K562 (cell line): ENCODE measurements around the gene LMAN2L. TPM values are rescaled to one million over a fixed set of nuclear protein-coding genes. Genes with fewer than 3 reads are reported as not detected.

Experiments used
- HNRNPL ChIP-seq: fragments of 200-400 bp; formaldehyde crosslinking; IDR thresholded peaks from 2 replicates; pipeline ENCODE4 v1.6.1; 2017; ENCODE audit warnings: low read depth, mild to moderate bottlenecking, low read length
- L3MBTL2 ChIP-seq: fragments of 450-650 bp; IDR thresholded peaks from 2 replicates; pipeline ENCODE4 v1.6.1; 2016; ENCODE audit warnings: mild to moderate bottlenecking, moderate library complexity
- PTRF ChIP-seq: fragments of 450-650 bp; IDR thresholded peaks from 2 replicates; pipeline ENCODE4 v1.6.1; 2016; ENCODE audit warnings: mild to moderate bottlenecking, missing genetic modification characterization, missing compliant biosample characterization
- ZNF282 ChIP-seq: sonication (generic); formaldehyde crosslinking; IDR thresholded peaks from 2 replicates; pipeline ENCODE4 v1.8.1; 2023; ENCODE audit warnings: missing genetic modification reagents
- polyA plus RNA-seq, 8 experiments: library from polyadenylated mRNA; depleted of rRNA in 4 of 8; stranded (reverse) in 5 of 8; unstranded in 3 of 8; fragments of >200 nt; fragmentation: Nextera tagmentation in 2 of 8; fragmentation: Illumina TruSeq in 1 of 8; extraction: Ambion mirVana in 2 of 8; extraction: Trizol in 1 of 8; gene quantifications; 2 replicates each; pipeline versions ENCODE4 v1.2.1 to v1.2.3, GENCODE V29; 2011 to 2014; ENCODE audit warnings: inconsistent platforms in 1 of 8, missing spikeins in 1 of 8
- total RNA-seq, 7 experiments: library from RNA; depleted of rRNA in 6 of 7; stranded (reverse); fragments of >200 nt in 6 of 7; fragmentation: Illumina TruSeq in 2 of 7; extraction: Trizol in 2 of 7; gene quantifications; 2 replicates each; pipeline versions ENCODE4 v1.2.1 to v1.2.3, GENCODE V29; 2011 to 2021; ENCODE audit warnings: low replicate concordance in 1 of 7
- TF ChIP-seq, protein P1 (sequence below): sonication (generic); formaldehyde crosslinking; IDR thresholded peaks from 2 replicates; pipeline ENCODE4 v1.9.0; 2022; ENCODE audit warnings: mild to moderate bottlenecking, missing genetic modification reagents
- TF ChIP-seq, protein P2 (sequence below), 2 experiments: fragments of 450-650 bp; IDR thresholded peaks; 2 replicates each; pipeline ENCODE4 v1.6.1; 2018; ENCODE audit warnings: mild to moderate bottlenecking in 2 of 2, low read depth in 1 of 2; ENCODE audit not compliant: partially characterized antibody in 2 of 2
- TF ChIP-seq, protein P3 (sequence below), 2 experiments: IDR thresholded peaks; 2 replicates each; pipeline ENCODE4 v1.6.1; 2012; ENCODE audit warnings: improper control_type of control experiment in 2 of 2, low read depth in 2 of 2, low read length in 2 of 2, borderline replicate concordance in 1 of 2
- TF ChIP-seq, protein P4 (sequence below): fragments of 450-650 bp; IDR thresholded peaks from 2 replicates; pipeline ENCODE4 v1.6.1; 2016
- TF ChIP-seq, protein P5 (sequence below): sonication (generic); formaldehyde crosslinking; IDR thresholded peaks from 2 replicates; pipeline ENCODE4 v1.8.1; 2023; ENCODE audit warnings: missing genetic modification reagents, mild to moderate bottlenecking, borderline replicate concordance
- TF ChIP-seq, protein P6 (sequence below), 2 experiments: IDR thresholded peaks; 2 replicates each; pipeline ENCODE4 v1.6.1; 2011; ENCODE audit warnings: borderline replicate concordance in 1 of 2, control low read depth in 1 of 2, low read depth in 1 of 2, low read length in 1 of 2, mild to moderate bottlenecking in 1 of 2, mixed read lengths in 1 of 2, moderate library complexity in 1 of 2; ENCODE audit not compliant: insufficient read depth in 1 of 2, insufficient read length in 1 of 2, poor library complexity in 1 of 2, severe bottlenecking in 1 of 2; ENCODE audit errors: extremely low read depth in 1 of 2

Gene LMAN2L
- total and polyA plus RNA-seq, 9 of the 15 experiments (the other 6 are each of a cell fraction or from before 2014, with no cell fraction given) = 7.2 to 37.7 (median 12.5) TPM

DNA sequence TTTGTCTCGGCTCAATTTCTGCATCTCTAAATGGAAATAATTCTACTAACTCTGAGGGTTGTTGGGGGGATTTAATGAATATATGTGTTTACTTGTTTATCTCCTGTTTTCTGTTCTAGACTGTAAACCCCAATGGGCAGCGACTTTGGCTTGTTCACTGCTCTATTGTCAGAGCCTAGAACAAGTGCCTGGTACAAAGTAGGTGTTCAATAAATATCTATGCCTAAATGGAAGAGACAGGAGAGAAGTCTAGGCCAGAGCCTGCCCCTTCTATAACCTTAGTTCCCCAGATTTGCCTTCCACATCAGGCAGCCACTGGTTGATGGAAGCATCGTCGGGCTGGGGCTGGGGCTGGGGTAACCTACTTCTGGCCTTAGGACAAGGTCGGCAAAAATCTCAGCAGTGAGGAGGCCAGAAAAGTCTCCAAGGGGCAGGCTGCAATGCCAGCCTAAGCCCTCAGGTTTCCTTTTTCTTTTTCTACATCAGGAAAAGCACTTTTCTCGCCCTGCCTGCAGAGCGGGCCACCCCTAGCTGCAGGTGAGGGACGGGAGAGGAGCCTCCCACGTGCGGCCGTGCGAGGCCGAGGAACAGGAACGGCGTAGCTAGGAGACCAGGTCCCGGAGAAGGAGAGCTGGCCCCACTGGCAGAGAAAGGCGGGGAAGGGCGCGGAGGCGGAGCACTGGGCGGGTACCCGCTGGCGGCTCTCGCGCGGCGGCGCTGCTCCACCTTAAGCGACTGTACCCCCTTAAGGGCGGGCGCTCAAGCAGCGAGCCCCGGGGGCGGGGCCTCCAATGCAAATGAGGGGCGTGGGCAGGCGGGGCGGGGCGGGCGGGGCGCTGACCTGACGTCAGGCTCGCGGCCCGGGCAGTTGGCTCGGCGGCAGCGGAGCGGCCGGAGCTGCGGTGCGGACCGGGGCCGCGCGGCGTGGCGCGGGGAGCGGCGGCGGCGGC, 20.4 kb upstream of the LMAN2L start, which contains the start of gene CNNM4 (continued):
- TF ChIP-seq ZNF282 (no peak), PTRF (tag) (no peak), L3MBTL2 (peak; percentile 97), HNRNPL (peak; percentile 79; the same call in 1 of the 2 replicates)
- TF ChIP-seq, protein P1, sequence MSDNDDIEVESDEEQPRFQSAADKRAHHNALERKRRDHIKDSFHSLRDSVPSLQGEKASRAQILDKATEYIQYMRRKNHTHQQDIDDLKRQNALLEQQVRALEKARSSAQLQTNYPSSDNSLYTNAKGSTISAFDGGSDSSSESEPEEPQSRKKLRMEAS (CRISPR knock-in tag) = peak; percentile 66
- TF ChIP-seq, protein P2, sequence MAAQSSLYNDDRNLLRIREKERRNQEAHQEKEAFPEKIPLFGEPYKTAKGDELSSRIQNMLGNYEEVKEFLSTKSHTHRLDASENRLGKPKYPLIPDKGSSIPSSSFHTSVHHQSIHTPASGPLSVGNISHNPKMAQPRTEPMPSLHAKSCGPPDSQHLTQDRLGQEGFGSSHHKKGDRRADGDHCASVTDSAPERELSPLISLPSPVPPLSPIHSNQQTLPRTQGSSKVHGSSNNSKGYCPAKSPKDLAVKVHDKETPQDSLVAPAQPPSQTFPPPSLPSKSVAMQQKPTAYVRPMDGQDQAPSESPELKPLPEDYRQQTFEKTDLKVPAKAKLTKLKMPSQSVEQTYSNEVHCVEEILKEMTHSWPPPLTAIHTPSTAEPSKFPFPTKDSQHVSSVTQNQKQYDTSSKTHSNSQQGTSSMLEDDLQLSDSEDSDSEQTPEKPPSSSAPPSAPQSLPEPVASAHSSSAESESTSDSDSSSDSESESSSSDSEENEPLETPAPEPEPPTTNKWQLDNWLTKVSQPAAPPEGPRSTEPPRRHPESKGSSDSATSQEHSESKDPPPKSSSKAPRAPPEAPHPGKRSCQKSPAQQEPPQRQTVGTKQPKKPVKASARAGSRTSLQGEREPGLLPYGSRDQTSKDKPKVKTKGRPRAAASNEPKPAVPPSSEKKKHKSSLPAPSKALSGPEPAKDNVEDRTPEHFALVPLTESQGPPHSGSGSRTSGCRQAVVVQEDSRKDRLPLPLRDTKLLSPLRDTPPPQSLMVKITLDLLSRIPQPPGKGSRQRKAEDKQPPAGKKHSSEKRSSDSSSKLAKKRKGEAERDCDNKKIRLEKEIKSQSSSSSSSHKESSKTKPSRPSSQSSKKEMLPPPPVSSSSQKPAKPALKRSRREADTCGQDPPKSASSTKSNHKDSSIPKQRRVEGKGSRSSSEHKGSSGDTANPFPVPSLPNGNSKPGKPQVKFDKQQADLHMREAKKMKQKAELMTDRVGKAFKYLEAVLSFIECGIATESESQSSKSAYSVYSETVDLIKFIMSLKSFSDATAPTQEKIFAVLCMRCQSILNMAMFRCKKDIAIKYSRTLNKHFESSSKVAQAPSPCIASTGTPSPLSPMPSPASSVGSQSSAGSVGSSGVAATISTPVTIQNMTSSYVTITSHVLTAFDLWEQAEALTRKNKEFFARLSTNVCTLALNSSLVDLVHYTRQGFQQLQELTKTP (IDR thresholded peaks at IDR 0.05; ENCODE audit: low read depth in 1 of 2, partially characterized antibody in 2 of 2) = no peak
- TF ChIP-seq, protein P3, sequence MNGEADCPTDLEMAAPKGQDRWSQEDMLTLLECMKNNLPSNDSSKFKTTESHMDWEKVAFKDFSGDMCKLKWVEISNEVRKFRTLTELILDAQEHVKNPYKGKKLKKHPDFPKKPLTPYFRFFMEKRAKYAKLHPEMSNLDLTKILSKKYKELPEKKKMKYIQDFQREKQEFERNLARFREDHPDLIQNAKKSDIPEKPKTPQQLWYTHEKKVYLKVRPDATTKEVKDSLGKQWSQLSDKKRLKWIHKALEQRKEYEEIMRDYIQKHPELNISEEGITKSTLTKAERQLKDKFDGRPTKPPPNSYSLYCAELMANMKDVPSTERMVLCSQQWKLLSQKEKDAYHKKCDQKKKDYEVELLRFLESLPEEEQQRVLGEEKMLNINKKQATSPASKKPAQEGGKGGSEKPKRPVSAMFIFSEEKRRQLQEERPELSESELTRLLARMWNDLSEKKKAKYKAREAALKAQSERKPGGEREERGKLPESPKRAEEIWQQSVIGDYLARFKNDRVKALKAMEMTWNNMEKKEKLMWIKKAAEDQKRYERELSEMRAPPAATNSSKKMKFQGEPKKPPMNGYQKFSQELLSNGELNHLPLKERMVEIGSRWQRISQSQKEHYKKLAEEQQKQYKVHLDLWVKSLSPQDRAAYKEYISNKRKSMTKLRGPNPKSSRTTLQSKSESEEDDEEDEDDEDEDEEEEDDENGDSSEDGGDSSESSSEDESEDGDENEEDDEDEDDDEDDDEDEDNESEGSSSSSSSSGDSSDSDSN (IDR thresholded peaks at IDR 0.05; ENCODE audit: borderline replicate concordance in 1 of 2, low read depth in 2 of 2, low read length in 2 of 2) = no peak
- TF ChIP-seq, protein P4, sequence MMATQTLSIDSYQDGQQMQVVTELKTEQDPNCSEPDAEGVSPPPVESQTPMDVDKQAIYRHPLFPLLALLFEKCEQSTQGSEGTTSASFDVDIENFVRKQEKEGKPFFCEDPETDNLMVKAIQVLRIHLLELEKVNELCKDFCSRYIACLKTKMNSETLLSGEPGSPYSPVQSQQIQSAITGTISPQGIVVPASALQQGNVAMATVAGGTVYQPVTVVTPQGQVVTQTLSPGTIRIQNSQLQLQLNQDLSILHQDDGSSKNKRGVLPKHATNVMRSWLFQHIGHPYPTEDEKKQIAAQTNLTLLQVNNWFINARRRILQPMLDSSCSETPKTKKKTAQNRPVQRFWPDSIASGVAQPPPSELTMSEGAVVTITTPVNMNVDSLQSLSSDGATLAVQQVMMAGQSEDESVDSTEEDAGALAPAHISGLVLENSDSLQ = no peak
- TF ChIP-seq, protein P5, sequence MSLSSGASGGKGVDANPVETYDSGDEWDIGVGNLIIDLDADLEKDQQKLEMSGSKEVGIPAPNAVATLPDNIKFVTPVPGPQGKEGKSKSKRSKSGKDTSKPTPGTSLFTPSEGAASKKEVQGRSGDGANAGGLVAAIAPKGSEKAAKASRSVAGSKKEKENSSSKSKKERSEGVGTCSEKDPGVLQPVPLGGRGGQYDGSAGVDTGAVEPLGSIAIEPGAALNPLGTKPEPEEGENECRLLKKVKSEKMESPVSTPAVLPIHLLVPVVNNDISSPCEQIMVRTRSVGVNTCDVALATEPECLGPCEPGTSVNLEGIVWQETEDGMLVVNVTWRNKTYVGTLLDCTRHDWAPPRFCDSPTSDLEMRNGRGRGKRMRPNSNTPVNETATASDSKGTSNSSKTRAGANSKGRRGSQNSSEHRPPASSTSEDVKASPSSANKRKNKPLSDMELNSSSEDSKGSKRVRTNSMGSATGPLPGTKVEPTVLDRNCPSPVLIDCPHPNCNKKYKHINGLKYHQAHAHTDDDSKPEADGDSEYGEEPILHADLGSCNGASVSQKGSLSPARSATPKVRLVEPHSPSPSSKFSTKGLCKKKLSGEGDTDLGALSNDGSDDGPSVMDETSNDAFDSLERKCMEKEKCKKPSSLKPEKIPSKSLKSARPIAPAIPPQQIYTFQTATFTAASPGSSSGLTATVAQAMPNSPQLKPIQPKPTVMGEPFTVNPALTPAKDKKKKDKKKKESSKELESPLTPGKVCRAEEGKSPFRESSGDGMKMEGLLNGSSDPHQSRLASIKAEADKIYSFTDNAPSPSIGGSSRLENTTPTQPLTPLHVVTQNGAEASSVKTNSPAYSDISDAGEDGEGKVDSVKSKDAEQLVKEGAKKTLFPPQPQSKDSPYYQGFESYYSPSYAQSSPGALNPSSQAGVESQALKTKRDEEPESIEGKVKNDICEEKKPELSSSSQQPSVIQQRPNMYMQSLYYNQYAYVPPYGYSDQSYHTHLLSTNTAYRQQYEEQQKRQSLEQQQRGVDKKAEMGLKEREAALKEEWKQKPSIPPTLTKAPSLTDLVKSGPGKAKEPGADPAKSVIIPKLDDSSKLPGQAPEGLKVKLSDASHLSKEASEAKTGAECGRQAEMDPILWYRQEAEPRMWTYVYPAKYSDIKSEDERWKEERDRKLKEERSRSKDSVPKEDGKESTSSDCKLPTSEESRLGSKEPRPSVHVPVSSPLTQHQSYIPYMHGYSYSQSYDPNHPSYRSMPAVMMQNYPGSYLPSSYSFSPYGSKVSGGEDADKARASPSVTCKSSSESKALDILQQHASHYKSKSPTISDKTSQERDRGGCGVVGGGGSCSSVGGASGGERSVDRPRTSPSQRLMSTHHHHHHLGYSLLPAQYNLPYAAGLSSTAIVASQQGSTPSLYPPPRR (CRISPR knock-in tag) = 0 out of 2 replicates have a peak, but pooled peaks have one; percentile 4
- TF ChIP-seq, protein P6, sequence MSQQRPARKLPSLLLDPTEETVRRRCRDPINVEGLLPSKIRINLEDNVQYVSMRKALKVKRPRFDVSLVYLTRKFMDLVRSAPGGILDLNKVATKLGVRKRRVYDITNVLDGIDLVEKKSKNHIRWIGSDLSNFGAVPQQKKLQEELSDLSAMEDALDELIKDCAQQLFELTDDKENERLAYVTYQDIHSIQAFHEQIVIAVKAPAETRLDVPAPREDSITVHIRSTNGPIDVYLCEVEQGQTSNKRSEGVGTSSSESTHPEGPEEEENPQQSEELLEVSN (IDR thresholded peaks at IDR 0.05; ENCODE audit: borderline replicate concordance in 1 of 2, extremely low read depth in 1 of 2, insufficient read depth in 1 of 2, insufficient read length in 1 of 2, low read depth in 1 of 2, low read length in 1 of 2, poor library complexity in 1 of 2, severe bottlenecking in 1 of 2) = peak; percentile 65 to 71
